HepG2 (cell line): ENCODE data around the gene TUBA4B. TPM values are rescaled to one million over a fixed set of nuclear protein-coding genes. Genes with fewer than 3 reads are reported as not detected.
A peak's percentile ranks its signal among the peaks of the same experiment; 100 is the strongest.

Experiments
- ATM ChIP-seq: fragments of 450-650 bp; IDR thresholded peaks from 2 replicates; pipeline ENCODE4 v1.7.1; 2017; ENCODE audit warnings: mild to moderate bottlenecking, borderline replicate concordance
- CAMTA2 ChIP-seq: sonication (generic); formaldehyde crosslinking; IDR thresholded peaks from 2 replicates; pipeline ENCODE4 v1.4.0; 2020; ENCODE audit warnings: mild to moderate bottlenecking, missing genetic modification reagents, borderline replicate concordance
- E2F1 ChIP-seq: sonication (generic); formaldehyde crosslinking; IDR thresholded peaks from 2 replicates; pipeline ENCODE4 v1.5.0; 2020; ENCODE audit warnings: missing genetic modification reagents
- HBP1 ChIP-seq: IDR thresholded peaks from 2 replicates; pipeline ENCODE4 v1.6.1; 2016; ENCODE audit warnings: low read depth, control low read depth
- MAFG ChIP-seq: sonication (generic); formaldehyde crosslinking; IDR thresholded peaks from 2 replicates; pipeline ENCODE4 v1.5.1; 2020; ENCODE audit warnings: mild to moderate bottlenecking, missing genetic modification reagents
- NR2F2 ChIP-seq: IDR thresholded peaks from 2 replicates; pipeline ENCODE4 v1.6.1; 2012; ENCODE audit warnings: low read depth, inconsistent platforms, borderline replicate concordance
- SNAPC2 ChIP-seq: sonication (generic); formaldehyde crosslinking; IDR thresholded peaks from 2 replicates; pipeline ENCODE4 v1.8.1; 2022; ENCODE audit warnings: mild to moderate bottlenecking, missing genetic modification reagents
- SP1 ChIP-seq, 2 experiments: fragments of 450-650 bp in 1 of 2; sonication (generic) in 1 of 2; formaldehyde crosslinking in 1 of 2; IDR thresholded peaks; 2 replicates each; pipeline versions ENCODE4 v1.4.0 to v1.6.1; 2016 to 2020; ENCODE audit warnings: missing genetic modification reagents in 1 of 2
- TCF7 ChIP-seq: sonication (generic); IDR thresholded peaks from 2 replicates; pipeline ENCODE4 v1.6.1; 2016; ENCODE audit warnings: antibody characterized with exemption, low read depth
- TFE3 ChIP-seq: IDR thresholded peaks from 2 replicates; pipeline ENCODE4 v1.6.1; 2016
- ZNF367 ChIP-seq: sonication (generic); formaldehyde crosslinking; IDR thresholded peaks from 2 replicates; pipeline ENCODE4 v1.4.0; 2020; ENCODE audit warnings: missing genetic modification reagents, borderline replicate concordance
- ZNF382 ChIP-seq: sonication (generic); formaldehyde crosslinking; IDR thresholded peaks from 2 replicates; pipeline ENCODE4 v1.5.0; 2020; ENCODE audit warnings: missing genetic modification reagents, mild to moderate bottlenecking, borderline replicate concordance
- polyA plus RNA-seq, 8 experiments: library from polyadenylated mRNA; depleted of rRNA in 3 of 8; stranded (reverse) in 7 of 8; unstranded in 1 of 8; fragments of >200 nt; fragmentation: Illumina TruSeq in 4 of 8; extraction: Trizol in 4 of 8; gene quantifications; 2 replicates each; pipeline versions ENCODE4 v1.2.1 to v1.2.3, GENCODE V29; 2011 to 2016; ENCODE audit warnings: low read depth in 4 of 8, missing spikeins in 1 of 8, mixed read lengths in 1 of 8; ENCODE audit not compliant: insufficient read depth in 1 of 8
- total RNA-seq, 5 experiments: library from RNA; depleted of rRNA; stranded (reverse); fragments of >200 nt; fragmentation: Illumina TruSeq; extraction: Trizol; gene quantifications; 2 replicates each; pipeline ENCODE4 v1.2.3, GENCODE V29; 2016; ENCODE audit warnings: low read depth in 1 of 5
- TF ChIP-seq, protein P1 (sequence below): sonication (generic); formaldehyde crosslinking; IDR thresholded peaks from 2 replicates; pipeline ENCODE4 v1.4.0; 2020; ENCODE audit warnings: missing genetic modification reagents, borderline replicate concordance
- TF ChIP-seq, protein P2 (sequence below): sonication (generic); formaldehyde crosslinking; IDR thresholded peaks from 2 replicates; pipeline ENCODE4 v1.5.1; 2020; ENCODE audit warnings: mild to moderate bottlenecking, missing genetic modification reagents, moderate library complexity
- TF ChIP-seq, protein P3 (sequence below): sonication (generic); formaldehyde crosslinking; IDR thresholded peaks from 2 replicates; pipeline ENCODE4 v1.9.0; 2022; ENCODE audit warnings: missing genetic modification reagents, mild to moderate bottlenecking, borderline replicate concordance
- TF ChIP-seq, protein P4 (sequence below): IDR thresholded peaks from 2 replicates; pipeline ENCODE4 v1.6.1; 2016; ENCODE audit warnings: mild to moderate bottlenecking

The TUBA4B gene
- total and polyA plus RNA-seq, 2 of the 13 experiments (the other 11 are each of a cell fraction or from before 2014, with no cell fraction given): 0.18 to 0.22 TPM

DNA sequence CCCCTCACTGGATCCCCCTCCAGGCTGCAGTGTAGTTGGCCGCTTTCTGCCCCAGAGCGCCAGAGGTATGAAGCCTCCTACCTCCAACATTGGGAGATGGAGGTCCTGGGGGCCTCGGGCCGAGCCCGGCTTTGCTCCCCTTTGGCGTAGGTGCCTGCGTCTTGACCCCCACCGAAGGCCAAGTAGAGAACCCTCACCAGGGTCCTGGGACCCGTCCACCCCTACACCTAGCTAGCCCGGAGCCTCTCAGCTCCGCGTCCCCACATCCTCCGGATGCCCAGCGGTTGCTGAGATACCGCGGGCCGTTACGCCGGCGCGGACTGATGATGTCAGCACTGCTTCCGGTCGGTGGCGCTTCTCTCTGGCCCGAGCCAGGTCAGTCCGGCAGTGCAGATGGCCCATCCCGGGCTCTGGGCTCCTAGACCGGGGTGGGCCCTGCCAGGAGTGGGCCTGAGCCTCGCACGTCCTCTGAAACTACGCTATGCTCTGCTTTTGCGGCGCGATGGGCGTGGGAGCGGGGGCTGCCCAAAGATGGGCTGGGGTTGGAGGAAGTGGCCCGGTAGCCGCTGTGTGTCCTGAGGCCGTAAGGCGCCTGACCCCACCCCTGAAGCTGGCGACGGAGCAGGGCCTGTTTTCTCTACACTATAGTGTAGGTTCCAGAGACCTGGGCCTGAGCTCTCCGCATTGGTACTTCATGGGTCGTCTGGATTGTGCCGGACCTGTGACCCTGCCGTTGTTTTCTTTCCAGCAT, 7.7 kb upstream of the TUBA4B start, which contains the start of the genes GLB1L and STK16 (continued):
- TF ChIP-seq HBP1 (CRISPR knock-in tag) (peak; percentile 88; the same call in 1 of the 2 replicates), NR2F2 (peak; percentile 46; the same call in 1 of the 2 replicates), ZNF382 (CRISPR knock-in tag) (no peak), SP1 (IDR thresholded peaks at IDR 0.05) (no peak), SP1 (CRISPR knock-in tag; IDR thresholded peaks at IDR 0.05) (peak; percentile 57), CAMTA2 (CRISPR knock-in tag) (peak; percentile 26; the same call in 1 of the 2 replicates), SNAPC2 (CRISPR knock-in tag) (no peak), ZNF367 (CRISPR knock-in tag) (peak; percentile 60; the same call in 1 of the 2 replicates), MAFG (no peak), TFE3 (CRISPR knock-in tag) (peak; percentile 63), ATM (no peak), E2F1 (CRISPR knock-in tag) (no peak; the same call in 1 of the 2 replicates), TCF7 (no peak)
- TF ChIP-seq, protein P1, sequence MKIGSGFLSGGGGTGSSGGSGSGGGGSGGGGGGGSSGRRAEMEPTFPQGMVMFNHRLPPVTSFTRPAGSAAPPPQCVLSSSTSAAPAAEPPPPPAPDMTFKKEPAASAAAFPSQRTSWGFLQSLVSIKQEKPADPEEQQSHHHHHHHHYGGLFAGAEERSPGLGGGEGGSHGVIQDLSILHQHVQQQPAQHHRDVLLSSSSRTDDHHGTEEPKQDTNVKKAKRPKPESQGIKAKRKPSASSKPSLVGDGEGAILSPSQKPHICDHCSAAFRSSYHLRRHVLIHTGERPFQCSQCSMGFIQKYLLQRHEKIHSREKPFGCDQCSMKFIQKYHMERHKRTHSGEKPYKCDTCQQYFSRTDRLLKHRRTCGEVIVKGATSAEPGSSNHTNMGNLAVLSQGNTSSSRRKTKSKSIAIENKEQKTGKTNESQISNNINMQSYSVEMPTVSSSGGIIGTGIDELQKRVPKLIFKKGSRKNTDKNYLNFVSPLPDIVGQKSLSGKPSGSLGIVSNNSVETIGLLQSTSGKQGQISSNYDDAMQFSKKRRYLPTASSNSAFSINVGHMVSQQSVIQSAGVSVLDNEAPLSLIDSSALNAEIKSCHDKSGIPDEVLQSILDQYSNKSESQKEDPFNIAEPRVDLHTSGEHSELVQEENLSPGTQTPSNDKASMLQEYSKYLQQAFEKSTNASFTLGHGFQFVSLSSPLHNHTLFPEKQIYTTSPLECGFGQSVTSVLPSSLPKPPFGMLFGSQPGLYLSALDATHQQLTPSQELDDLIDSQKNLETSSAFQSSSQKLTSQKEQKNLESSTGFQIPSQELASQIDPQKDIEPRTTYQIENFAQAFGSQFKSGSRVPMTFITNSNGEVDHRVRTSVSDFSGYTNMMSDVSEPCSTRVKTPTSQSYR (CRISPR knock-in tag): peak; percentile 65; the same call in 1 of the 2 replicates
- TF ChIP-seq, protein P2, sequence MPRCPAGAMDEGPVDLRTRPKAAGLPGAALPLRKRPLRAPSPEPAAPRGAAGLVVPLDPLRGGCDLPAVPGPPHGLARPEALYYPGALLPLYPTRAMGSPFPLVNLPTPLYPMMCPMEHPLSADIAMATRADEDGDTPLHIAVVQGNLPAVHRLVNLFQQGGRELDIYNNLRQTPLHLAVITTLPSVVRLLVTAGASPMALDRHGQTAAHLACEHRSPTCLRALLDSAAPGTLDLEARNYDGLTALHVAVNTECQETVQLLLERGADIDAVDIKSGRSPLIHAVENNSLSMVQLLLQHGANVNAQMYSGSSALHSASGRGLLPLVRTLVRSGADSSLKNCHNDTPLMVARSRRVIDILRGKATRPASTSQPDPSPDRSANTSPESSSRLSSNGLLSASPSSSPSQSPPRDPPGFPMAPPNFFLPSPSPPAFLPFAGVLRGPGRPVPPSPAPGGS (CRISPR knock-in tag): peak; percentile 99
- TF ChIP-seq, protein P3, sequence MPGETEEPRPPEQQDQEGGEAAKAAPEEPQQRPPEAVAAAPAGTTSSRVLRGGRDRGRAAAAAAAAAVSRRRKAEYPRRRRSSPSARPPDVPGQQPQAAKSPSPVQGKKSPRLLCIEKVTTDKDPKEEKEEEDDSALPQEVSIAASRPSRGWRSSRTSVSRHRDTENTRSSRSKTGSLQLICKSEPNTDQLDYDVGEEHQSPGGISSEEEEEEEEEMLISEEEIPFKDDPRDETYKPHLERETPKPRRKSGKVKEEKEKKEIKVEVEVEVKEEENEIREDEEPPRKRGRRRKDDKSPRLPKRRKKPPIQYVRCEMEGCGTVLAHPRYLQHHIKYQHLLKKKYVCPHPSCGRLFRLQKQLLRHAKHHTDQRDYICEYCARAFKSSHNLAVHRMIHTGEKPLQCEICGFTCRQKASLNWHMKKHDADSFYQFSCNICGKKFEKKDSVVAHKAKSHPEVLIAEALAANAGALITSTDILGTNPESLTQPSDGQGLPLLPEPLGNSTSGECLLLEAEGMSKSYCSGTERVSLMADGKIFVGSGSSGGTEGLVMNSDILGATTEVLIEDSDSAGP (CRISPR knock-in tag): peak; percentile 95; the same call in 1 of the 2 replicates
- TF ChIP-seq, protein P4, sequence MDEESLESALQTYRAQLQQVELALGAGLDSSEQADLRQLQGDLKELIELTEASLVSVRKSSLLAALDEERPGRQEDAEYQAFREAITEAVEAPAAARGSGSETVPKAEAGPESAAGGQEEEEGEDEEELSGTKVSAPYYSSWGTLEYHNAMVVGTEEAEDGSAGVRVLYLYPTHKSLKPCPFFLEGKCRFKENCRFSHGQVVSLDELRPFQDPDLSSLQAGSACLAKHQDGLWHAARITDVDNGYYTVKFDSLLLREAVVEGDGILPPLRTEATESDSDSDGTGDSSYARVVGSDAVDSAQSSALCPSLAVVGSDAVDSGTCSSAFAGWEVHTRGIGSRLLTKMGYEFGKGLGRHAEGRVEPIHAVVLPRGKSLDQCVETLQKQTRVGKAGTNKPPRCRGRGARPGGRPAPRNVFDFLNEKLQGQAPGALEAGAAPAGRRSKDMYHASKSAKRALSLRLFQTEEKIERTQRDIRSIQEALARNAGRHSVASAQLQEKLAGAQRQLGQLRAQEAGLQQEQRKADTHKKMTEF (CRISPR knock-in tag): peak; percentile 95
